Fibroblast of villous mesenchyme (primary cell): ENCODE measurements around the gene RETREG1. TPM values are rescaled to one million over a fixed set of nuclear protein-coding genes. Genes with fewer than 3 reads are reported as not detected.
"Not testable (repeated sequence)": the region's sequence is repeated elsewhere in the genome, so short reads cannot be mapped to it uniquely, and the experiment has no call there.

Experiments
- DNase-seq: peaks from one replicate; pipeline ENCODE4 v3.0.0-alpha.2; 2010; ENCODE audit warnings: low read depth
- H3K4me3 ChIP-seq: 2 replicates; pipeline ENCODE4 v1.5.1; 2011; ENCODE audit warnings: low read depth, mild to moderate bottlenecking, low read length
- CTCF ChIP-seq: IDR thresholded peaks from 2 replicates; pipeline ENCODE4 v1.5.1; 2012; ENCODE audit warnings: low read depth, mild to moderate bottlenecking, low read length; ENCODE audit not compliant: insufficient read depth
- total RNA-seq: library from RNA; depleted of rRNA; stranded (reverse); fragments of >200 nt; gene quantifications from 2 replicates; pipeline ENCODE4 v1.2.3, GENCODE V29; 2012

RETREG1 gene
- total RNA-seq, 1 donor, result 1.7 TPM

- no peak for DNase-seq
- no peak for TF ChIP-seq CTCF
Measured at GRCh38 chr5:16617274-16617968, 624 bp upstream of the RETREG1 start.

GRCh38 chr5:16615741-16616535 is 859 bp downstream of the RETREG1 start:
- H3K4me3 ChIP-seq, result peak overlapping the region; percentile 52

More at GRCh38 chr5:16617274-16617968, 624 bp upstream of the RETREG1 start:
- peak overlapping the region; percentile 47 for H3K4me3 ChIP-seq

GRCh38 chr5:16612007-16612406 is 4.8 kb downstream of the RETREG1 start:
- TF ChIP-seq CTCF, result no peak
- no peak overlapping the region for H3K4me3 ChIP-seq
- no peak for DNase-seq

More at GRCh38 chr5:16615741-16616535, 859 bp downstream of the RETREG1 start:
- DNase-seq, result no peak
- no peak for TF ChIP-seq CTCF

- not testable (repeated sequence) for DNase-seq, H3K4me3 ChIP-seq
Measured at GRCh38 chr5:16610896-16611295, 5.9 kb downstream of the RETREG1 start.

- TF ChIP-seq CTCF, result no peak
- H3K4me3 ChIP-seq, result no peak overlapping the region
- no peak for DNase-seq
Measured at GRCh38 chr5:16609412-16609811, 7.4 kb downstream of the RETREG1 start.

- DNase-seq, result no peak
- no peak for TF ChIP-seq CTCF
- no peak overlapping the region for H3K4me3 ChIP-seq
Measured at GRCh38 chr5:16606628-16607027, 10.2 kb downstream of the RETREG1 start.

GRCh38 chr5:16603701-16604100 is 13.1 kb downstream of the RETREG1 start:
- TF ChIP-seq CTCF, result no peak
- no peak for DNase-seq
- no peak overlapping the region for H3K4me3 ChIP-seq
